ENCODE measurements around the gene PEX13. TPM values are rescaled to one million over a fixed set of nuclear protein-coding genes. Genes with fewer than 3 reads are reported as not detected.
"Not testable (repeated sequence)": the region's sequence is repeated elsewhere in the genome, so short reads cannot be mapped to it uniquely, and the experiment has no call there.

Gene PEX13
- polyA plus RNA-seq, 1 donor, result 23.9 TPM

DNA sequence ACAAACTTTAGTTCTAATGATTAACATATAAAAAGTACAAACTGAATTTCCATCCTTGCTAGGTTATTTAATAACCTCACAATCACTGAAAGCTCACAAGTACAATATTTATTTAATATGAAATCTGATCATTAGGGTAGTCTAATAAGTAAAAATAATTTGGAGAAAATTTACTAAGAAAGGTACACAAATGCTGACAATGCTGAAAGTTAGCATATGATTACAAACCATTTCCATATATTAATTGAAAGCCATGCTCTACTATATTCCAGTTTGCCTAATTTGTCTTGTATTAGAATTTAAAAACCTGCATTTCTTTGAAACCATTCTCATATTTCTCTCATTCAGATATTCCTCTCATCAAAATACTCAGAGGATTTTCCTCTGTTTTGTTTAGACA lies 8.2 kb upstream of the PEX13 start:
- no peak for DNase-seq (ENCODE audit: low read depth)

DNA sequence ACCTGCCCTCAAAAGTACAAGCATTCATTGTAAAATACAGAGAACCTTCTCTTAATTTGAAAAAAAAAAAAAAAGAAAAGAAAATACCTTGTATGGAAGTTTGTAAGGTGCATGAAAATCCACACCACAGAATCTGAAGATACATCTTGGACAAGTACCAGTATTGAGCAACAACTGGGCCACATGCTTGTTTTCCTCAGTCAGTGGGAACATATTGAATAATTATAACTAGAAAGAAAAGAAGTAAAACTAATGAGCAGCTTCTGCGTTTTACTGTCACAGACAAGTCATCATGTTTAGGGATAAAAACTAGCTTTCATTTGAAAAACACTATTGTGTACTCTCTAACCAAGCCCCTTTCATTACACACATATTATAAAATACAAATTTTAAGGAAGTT lies 5.8 kb upstream of the PEX13 start:
- no peak for DNase-seq (ENCODE audit: low read depth)

DNA sequence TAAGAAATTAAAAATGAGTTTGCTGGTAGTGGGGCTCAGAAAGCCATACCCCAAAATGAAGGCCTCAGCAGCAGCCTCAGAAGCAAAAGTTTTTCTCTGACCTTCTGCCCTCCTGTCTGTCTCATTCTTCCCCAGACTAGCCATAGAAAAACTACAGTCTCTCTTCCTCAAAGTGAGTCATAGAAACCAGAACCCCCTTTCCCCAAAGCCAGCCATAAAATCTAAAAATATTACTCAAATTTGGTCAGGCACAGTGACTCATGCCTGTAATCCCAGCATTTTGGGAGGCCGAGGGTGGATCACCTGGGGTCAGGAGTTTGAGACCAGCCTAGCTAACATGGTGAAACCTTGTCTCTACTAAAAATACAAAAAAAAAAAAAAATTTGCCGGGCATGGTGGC lies 5.2 kb upstream of the PEX13 start:
- DNase-seq (ENCODE audit: low read depth), result not testable (repeated sequence)

DNA sequence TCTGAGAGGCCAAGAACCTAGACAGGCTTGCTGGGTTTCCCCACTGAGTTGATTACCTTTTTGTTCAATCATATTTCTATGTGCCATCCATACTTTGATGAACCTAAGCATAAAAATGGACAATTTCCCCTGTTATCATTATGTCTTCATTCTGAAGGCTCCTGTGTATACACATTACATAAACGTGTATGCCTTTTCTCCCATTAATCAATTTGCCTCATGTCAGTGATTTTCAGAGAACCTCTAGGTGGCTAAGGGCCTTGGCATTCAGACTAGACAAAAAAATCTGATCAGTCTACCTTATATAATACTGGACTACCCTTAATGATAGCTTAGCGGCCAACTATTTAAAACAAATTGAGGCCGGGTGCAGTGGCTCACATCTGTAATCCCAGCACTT lies 4.1 kb upstream of the PEX13 start:
- no peak for DNase-seq (ENCODE audit: low read depth)

DNA sequence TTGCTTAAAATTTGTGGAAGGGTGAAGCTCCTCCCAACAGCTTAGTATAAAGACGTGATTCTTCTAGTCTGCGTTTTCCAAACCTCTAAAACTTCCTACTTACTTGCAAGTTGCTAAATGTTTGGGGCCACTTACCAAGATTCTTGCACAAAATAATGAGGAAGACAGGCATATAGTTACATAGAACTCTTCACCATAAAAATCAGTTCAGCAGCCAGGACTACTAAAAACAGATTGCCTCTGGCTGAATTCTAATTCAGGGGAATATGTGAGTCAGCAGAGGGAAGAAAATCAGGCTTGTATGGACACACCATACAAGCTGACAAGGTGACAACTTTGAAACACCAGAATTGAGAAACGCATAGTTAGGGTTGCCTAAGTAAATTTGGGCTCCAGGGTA lies 2.8 kb upstream of the PEX13 start:
- DNase-seq (ENCODE audit: low read depth), result no peak

DNA sequence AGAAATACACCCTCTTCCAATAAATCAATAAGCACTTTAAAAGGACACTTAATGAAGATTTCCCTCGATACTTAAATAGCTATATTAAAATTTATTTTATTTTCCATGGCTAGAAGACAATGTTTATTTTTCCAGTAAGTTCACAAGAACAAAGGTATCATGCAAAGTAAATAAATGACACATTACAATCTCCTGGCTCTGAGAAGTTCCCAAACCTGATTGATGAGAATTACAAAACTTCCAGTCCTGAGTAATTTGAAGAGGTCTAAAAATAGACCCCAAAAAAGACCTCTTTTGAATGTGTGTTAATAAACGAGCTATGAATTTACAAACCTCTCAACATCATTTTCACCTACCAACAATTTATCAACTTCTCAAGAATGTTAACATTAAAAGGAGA lies 1.5 kb upstream of the PEX13 start:
- DNase-seq (ENCODE audit: low read depth), result no peak

DNA sequence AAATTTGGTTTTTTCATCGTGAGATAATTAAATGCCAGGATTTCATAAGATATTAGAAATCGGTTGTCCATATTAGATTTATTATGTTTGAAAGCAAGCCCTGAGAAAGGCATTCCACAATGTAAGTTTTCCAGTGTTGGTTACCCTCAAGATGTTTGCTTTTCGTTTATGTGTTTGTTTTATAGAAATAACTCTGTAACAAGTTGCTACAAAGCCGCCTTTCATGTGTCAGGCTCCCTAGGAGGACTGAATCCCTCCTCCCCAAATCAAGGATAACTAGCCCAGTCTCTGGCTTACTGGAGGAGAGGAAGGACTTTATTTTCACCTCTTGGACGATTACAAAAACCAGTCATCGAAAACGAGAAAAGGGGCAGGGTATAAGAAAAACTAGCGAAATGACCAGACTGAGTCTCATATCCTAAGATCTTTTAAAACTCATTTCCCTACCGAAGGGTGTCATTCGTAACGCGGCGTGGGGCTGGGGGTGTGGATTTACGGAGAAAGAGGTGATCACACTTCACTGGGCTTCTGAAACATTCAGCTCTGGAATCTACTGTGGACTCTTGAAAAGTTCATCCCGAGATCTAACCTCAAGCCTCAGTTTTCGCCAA lies 1.0 kb upstream of the PEX13 start:
- DNase-seq (ENCODE audit: low read depth), result no peak

DNA sequence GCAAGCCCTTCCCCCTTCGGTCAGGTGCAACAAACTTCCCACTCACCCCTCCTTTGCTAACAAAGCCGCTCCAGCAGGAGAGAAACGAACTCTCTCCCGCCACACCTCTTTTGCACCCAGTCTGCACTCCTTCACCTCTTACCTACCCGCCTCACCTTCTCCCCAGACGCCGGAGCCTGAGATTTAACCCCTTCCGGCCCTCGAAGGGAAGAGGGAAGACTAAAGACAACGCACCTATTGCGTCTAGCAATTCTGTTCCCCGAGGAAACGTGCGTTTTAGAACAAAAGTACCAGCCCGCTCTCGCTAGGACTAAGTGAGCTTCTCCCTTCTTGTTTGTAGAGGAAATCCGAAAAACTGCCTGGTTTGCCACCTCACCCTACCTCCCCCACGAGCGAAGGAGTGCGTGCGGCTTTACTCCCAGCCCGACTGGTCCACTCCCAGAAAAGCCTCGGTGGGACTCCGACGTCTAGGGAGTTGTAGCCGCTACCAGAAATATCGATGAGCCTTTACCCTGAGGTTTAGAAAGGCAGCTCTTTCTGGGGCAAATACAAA lies 441 bp upstream of the PEX13 start:
- no peak for DNase-seq (ENCODE audit: low read depth)

DNA sequence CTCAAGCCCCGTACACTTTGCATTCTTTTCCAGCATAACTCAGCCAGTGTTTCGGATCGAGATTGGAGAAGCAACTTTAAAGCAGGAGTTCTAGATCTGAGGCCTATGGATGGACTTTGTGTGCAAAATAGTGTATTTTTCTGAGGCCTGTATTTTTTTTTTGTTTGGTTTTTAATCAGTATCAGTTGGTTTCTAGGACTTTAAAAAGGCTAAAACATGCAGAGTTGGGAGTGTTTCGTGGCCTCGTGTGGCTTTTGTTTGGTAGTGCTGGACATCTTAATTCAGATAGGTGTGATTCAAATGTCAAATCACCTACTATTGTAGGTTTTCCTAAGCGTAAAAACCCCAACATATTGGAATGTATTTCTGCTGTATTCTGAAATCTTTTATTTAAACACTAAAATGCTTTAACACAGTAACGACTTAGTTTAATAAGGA lies 817 bp downstream of the PEX13 start:
- no peak for DNase-seq (ENCODE audit: low read depth)

DNA sequence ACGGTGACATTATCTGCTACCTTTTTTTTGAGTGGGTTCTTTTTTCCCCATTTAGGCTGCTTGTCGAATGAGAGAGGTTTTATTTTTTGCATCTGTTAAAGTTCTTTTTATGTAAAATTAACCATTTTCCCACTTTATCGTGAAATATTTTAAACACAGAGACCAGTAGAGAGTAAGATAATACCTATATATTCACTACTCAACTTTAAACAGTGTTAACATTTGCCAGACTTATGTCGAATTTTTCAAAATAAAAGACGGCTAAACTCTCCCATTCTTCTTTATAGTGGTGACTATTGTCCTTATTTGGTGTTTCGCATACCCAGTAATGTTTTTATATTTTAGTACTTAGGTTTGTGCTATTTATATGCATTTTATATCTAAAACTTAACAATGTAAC lies 1.3 kb downstream of the PEX13 start:
- DNase-seq (ENCODE audit: low read depth), result no peak

DNA sequence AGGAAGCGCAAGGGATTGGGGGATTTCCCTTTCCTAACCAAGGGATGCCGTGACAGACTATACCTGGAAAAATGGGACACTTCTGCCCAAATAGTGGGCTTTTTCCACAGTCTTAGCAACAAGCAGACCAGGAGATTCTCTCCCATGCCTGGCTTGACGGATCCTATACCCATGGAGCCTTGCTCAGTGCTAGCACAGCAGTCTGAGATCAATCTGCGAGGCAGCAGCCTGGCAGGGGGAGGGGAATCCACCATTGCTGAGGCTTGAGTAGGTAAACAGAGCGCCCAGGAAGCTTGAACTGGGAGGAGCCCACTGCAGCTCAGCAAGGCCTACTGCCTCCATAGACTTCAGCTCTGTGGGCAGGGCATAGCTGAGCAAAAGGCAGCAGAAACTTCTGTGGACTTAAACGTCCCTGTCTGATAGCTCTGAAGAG lies 3.7 kb downstream of the PEX13 start:
- no peak for DNase-seq (ENCODE audit: low read depth)

DNA sequence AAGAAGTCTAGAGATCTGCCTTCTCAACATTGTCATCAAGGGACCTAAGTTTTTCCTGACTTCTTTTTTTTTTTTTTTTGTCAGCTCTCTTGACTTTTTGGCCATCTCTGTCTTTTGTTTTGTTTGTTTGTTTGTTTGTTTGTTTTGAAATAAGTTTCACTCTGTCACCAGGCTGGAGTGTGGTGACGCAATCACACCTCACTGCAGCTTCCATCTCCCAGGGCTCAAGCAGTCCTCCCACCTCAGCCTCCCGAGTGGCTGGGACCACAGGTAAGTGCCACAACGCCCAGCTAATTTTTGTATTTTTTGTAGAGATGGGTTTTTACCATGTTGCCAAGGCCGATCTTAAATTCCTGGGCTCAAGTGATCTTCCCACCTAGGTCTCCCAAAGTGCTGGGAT lies 6.2 kb downstream of the PEX13 start:
- DNase-seq (ENCODE audit: low read depth), result no peak

DNA sequence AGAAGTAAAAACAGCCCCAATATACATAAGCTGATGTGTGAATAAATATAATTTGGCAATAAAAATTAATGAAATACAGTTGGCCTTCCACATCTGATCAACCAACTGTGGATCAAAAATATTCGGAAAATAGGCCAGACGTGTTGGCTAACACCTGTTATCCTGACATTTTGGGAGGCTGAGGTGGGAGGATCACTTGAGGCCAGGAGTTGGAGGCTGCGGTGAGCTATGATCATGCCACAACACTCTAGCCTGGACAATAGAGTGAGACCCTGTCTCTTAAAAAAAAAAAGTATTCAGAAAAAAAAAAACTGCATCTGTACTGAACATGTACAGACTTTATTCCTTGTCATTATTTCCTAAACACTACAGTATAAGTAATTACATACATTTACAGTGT lies 12.0 kb downstream of the PEX13 start:
- DNase-seq (ENCODE audit: low read depth), result no peak

DNA sequence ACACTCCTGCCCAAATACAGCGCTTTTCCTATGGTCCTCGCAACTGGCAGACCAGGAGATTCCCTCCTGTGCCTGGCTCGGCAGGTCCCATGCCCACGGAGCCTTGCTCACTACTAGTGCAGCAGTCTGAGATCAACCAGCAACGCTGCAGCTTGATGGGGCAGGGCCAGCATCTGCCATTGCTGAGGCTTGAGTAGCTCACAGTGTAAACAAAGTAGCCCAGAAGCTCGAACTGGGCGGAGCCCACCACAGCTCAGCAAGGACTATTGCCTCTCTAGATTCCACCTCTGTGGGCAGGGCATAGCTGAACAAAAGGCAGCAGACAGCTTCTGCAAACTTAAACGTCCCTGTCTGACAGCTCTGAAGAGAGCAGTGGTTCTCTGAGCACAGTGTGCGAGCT lies 17.1 kb downstream of the PEX13 start:
- not testable (repeated sequence) for DNase-seq (ENCODE audit: low read depth)

DNA sequence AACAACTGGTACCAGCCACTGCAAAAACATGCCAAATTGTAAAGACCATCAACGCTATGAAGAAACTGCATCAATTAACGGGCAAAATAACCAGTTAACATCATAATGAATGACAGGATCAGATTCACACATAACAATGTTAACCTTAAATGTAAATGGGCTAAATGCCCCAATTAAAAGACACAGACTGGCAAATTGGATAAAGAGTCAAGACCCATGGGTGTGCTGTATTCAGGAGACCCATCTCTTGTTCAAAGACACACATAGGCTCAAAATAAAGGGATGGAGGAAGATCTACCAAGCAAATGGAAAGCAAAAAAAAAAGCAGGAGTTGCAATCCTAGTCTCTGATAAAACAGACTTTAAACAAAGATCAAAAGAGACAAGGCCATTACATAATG lies 19.1 kb downstream of the PEX13 start:
- not testable (repeated sequence) for DNase-seq (ENCODE audit: low read depth)

DNA sequence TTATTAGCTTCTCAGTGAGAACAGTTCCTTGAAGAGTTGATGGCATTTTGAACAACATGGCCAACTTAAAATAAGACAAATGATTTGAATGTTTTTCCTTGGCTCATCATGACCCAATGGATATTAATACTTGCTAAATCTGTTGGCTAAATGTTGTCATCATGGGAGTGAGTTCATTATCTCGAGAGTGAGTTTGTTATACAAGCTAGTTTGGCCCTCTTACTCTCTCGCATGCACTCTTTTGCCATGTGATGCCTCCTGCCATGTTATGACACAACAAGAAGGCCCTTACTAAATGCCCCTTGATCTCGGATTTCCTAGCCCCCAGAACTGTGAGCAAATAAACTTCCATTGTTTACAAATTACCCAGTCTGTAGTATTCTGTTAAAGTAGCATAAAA lies 25.3 kb downstream of the PEX13 start:
- no peak for DNase-seq (ENCODE audit: low read depth)

DNA sequence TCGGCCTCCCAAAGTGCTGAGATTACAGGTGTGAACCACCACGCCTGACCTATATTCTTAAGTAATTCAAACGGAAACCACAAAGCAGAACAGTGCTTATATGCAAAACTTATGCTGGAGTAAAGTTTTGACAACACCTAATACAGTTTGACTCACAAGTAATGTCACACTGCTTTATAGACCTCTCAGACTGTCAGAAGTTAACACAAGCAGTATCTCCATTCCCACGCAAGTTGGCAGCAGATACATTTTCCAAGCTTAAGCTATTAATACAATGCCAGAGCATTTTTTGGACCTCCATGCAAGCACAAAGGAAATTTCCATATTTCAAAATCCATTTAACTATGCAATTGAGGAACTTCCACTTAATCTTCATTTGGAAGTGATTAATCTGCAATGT lies 27.1 kb downstream of the PEX13 start:
- DNase-seq (ENCODE audit: low read depth), result no peak

DNA sequence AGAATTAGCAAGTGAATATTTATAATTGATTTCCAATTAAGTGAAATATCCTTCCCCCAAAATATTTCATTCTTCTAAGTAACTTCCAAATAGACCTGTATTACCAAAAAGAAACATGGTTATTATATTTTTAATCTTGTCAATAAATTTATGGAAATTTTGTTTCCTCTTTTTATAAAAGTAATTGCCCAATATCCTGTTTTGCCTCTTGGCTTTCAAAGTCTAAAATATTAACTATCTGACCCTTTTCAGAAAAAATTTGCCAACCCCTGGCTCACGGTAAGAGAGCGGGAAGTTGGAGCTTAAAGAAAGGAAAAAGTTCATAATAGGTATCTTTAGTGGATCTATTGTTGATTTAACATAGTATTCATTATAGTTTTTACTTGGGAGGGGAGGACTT lies 27.7 kb downstream of the PEX13 start:
- DNase-seq (ENCODE audit: low read depth), result no peak

DNA sequence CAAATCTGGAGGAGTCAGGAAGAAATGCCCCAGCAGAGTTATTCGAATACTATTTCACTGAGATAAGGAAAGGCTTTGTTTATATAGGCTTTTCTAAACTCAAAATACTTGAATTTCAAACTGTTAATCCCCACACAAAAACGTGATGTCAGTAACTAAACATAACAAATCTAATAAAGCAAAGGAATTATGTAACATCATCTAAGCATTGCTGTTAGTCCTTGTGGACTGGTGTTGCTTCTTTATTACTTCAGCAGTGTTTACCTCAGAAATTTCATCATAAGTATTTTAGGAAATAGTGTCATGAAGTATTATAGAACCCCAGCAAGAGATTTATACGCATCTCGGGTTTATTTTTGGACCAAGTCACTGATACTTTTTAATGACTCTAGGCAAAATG lies 28.5 kb downstream of the PEX13 start:
- no peak for DNase-seq (ENCODE audit: low read depth)

DNA sequence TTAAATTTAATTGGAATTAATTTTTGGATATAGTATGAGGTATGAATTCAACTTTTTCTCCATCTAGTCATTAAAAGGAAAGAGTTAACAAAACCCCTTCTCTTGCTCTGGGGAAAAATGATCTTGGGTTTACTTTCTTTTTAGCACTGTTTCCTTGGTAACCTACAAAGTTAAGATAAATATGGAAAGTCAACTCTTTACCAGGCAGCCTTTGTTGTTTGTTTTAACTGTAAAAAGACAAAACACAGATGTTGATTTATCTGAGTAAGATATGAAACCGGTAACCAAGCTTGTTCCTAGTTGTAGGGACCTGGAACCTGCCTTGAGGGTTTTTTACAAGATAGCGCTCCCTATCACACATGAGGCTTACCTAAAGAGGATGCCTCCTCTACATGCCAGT lies 38.0 kb downstream of the PEX13 start:
- DNase-seq (ENCODE audit: low read depth), result no peak

DNA sequence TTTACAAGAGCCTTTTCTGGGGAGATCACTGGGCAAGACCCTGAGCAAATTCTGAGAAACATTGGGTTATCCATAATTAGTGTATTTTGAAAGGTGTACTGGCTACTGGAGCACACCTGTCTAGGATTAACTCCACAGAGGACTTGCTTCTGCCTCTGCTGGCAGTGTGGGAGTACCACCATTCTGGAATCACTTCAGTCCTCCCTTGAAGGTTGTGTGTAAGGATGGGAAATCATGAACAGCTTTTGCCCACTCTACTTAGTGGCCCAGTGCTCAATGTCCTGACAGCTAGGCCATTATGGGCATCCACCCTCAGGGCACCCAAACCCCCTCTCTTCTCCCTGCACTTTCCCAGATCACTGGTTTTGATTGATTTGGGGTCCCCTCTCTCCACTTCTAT lies 40.0 kb downstream of the PEX13 start:
- no peak for DNase-seq (ENCODE audit: low read depth)

DNA sequence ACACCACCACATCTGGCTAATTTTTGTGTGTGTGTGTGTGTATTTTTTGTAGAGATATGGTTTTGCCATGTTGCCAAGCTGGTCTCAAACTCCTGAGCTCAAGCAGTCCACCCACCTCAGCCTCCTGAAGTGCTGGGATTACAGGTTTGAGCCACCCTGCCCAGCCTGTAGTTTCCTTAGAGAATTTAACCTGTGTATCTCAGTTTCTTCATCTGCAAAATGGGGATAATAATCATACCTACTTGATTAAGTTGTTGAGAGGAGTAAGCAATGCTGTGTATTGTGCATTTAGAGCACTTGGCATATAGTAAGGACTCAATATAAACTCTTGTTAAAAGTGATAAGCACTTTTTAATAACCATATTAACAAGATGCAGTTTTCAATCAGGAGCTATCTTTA lies 41.9 kb downstream of the PEX13 start:
- DNase-seq (ENCODE audit: low read depth), result no peak

DNA sequence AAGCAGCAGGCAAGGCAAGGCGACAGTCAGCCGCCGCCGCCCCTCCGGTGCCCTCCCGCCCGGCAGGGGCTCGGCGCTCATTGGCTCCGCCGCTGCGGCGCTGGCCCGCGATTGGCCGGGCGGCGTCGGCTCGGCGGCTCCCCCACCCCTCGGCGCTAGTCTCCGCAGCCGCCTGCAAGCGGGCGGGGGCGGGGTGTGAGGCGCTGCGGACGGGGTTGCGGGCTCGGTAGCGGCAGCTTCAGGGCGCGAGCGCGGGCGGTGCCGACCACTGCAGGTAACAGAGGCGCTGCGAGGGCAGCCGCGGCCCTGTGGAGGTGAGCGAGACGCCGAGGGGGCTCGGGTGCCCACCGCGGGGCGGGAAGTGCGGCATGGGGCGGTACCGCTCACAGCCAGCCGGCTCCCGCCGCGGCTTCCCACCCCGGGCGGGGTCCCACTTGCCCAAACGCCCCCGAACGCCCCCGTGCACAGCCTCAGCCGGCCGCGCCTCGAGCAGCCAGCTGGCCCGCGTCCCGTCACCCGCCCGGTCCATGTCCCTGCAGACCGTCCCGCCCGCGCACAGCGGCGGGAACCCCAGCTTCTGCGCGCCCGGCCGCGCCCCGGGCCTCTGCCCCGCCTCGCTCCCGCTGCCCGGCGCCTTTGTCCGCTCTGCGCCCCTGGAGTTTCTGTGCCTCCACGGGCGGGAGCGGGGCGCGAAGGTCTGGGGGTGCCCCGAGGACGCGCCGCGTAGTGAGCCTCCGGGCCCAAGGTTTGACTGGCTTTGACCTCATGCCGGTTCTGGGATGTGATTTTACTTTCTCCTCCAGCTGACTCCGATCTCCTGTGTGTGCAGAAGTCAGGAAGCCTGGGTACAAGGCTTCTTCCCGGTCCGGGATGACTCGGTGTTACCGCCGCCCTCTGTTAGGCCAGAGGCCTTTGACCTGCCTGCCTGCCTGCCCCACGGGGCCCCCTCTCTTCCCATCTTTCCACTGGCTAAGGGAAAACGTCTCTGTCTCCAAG lies 48.5 kb downstream of the PEX13 start, which contains the start of gene SANBR:
SANBR (plus strand) TSS at position 158 of the 996 bp plus-strand sequence. CDS start 4,480 bp downstream, outside the sequence.
- DNase-seq (ENCODE audit: low read depth), result peak; percentile 34
